GM19043 (cell line): ENCODE results near the gene BMERB1.
"Not testable (repeated sequence)": the region's sequence is repeated elsewhere in the genome, so short reads cannot be mapped to it uniquely, and the experiment has no call there.

Experiments used
- ATAC-seq: cut with Tn5 transposase; IDR thresholded peaks from one replicate; pipeline ENCODE4 v1.9.1; 2021; ENCODE audit warnings: low read depth; ENCODE audit not compliant: unreplicated experiment

The BMERB1 gene

GRCh38 chr16:15548482-15548891 lies 114.1 kb downstream of the BMERB1 start:
- ATAC-seq: no peak

- ATAC-seq: no peak
Measured at GRCh38 chr16:15552507-15552906, 118.1 kb downstream of the BMERB1 start.

- ATAC-seq: no peak
Measured at GRCh38 chr16:15553313-15554088, 119.1 kb downstream of the BMERB1 start.

- no peak for ATAC-seq
Measured at GRCh38 chr16:15556130-15556529, 121.7 kb downstream of the BMERB1 start.

- ATAC-seq: no peak
Measured at GRCh38 chr16:15557258-15557657, 122.9 kb downstream of the BMERB1 start.

- no peak for ATAC-seq
Measured at GRCh38 chr16:15559176-15559575, 124.8 kb downstream of the BMERB1 start.

- ATAC-seq: no peak
Measured at GRCh38 chr16:15564604-15565339, 130.4 kb downstream of the BMERB1 start.

- no peak for ATAC-seq
Measured at GRCh38 chr16:15566095-15566494, 131.7 kb downstream of the BMERB1 start.

GRCh38 chr16:15567823-15568222 lies 133.4 kb downstream of the BMERB1 start:
- no peak for ATAC-seq

GRCh38 chr16:15570666-15571065 lies 136.3 kb downstream of the BMERB1 start:
- not testable (repeated sequence) for ATAC-seq

- ATAC-seq: no peak
Measured at GRCh38 chr16:15571557-15571956, 137.2 kb downstream of the BMERB1 start.

- ATAC-seq: no peak
Measured at GRCh38 chr16:15572329-15573001, 138.1 kb downstream of the BMERB1 start.

- no peak for ATAC-seq
Measured at GRCh38 chr16:15573274-15573895, 139.0 kb downstream of the BMERB1 start.

- ATAC-seq: not testable (repeated sequence)
Measured at GRCh38 chr16:15573896-15574613, 139.7 kb downstream of the BMERB1 start.

- no peak for ATAC-seq
Measured at GRCh38 chr16:15574614-15574948, 140.2 kb downstream of the BMERB1 start.

GRCh38 chr16:15575293-15576049 lies 141.1 kb downstream of the BMERB1 start:
- ATAC-seq: no peak

- ATAC-seq: no peak
Measured at GRCh38 chr16:15576960-15577958, 142.9 kb downstream of the BMERB1 start.

- ATAC-seq: no peak
Measured at GRCh38 chr16:15578824-15579223, 144.4 kb downstream of the BMERB1 start.
